Measurements from ENCODE around the gene DGKG. TPM values are rescaled to one million over a fixed set of nuclear protein-coding genes. Genes with fewer than 3 reads are reported as not detected.

The DGKG gene
- total RNA-seq, 1 donor from 2014 or later, result 30.8 TPM

GRCh38 chr3:186224041-186224610, 137.9 kb downstream of the DGKG start:
- no peak for ATAC-seq (ENCODE audit: poor library complexity)
- no peak for DNase-seq
- intact Hi-C loops (cut with DNase I), result no loop called here

- ATAC-seq (ENCODE audit: poor library complexity) (no peak), DNase-seq (no peak)
- intact Hi-C loops (cut with DNase I), result no loop called here
These were observed 138.6 kb downstream of the DGKG start for GRCh38 chr3:186223476-186223875.

- ATAC-seq (ENCODE audit: poor library complexity) (no peak), DNase-seq (no peak)
- intact Hi-C loops (cut with DNase I), result no loop called here
These were observed 140.2 kb downstream of the DGKG start for GRCh38 chr3:186221760-186222378.

- ATAC-seq (ENCODE audit: poor library complexity), result peak; percentile 54
- DNase-seq, result no peak
- intact Hi-C loops (cut with DNase I), result no loop called here
These were observed 141.0 kb downstream of the DGKG start for GRCh38 chr3:186220911-186221645.

GRCh38 chr3:186220365-186220764, 141.7 kb downstream of the DGKG start:
- no peak for ATAC-seq (ENCODE audit: poor library complexity)
- intact Hi-C loops (cut with DNase I), result no loop called here
- DNase-seq, result no peak

- DNase-seq (no peak), ATAC-seq (ENCODE audit: poor library complexity) (peak; percentile 73)
- intact Hi-C loops (cut with DNase I), result no loop called here
These were observed 142.8 kb downstream of the DGKG start for GRCh38 chr3:186219211-186219638.

GRCh38 chr3:186218421-186218820, 143.6 kb downstream of the DGKG start:
- DNase-seq (no peak), ATAC-seq (ENCODE audit: poor library complexity) (no peak)
- intact Hi-C loops (cut with DNase I), result no loop called here

GRCh38 chr3:186217820-186218164, 144.2 kb downstream of the DGKG start:
- peak; percentile 48 for ATAC-seq (ENCODE audit: poor library complexity)
- intact Hi-C loops (cut with DNase I), result no loop called here
- no peak for DNase-seq

GRCh38 chr3:186216900-186217819, 144.9 kb downstream of the DGKG start:
- no peak for DNase-seq
- intact Hi-C loops (cut with DNase I), result no loop called here
- ATAC-seq (ENCODE audit: poor library complexity), result no peak

- intact Hi-C loops (cut with DNase I), result no loop called here
- no peak for ATAC-seq (ENCODE audit: poor library complexity)
- DNase-seq, result no peak
These were observed 147.4 kb downstream of the DGKG start for GRCh38 chr3:186214670-186215069.

GRCh38 chr3:186213946-186214345, 148.1 kb downstream of the DGKG start:
- ATAC-seq (ENCODE audit: poor library complexity) (no peak), DNase-seq (no peak)
- intact Hi-C loops (cut with DNase I), result no loop called here

GRCh38 chr3:186212611-186213010, 149.4 kb downstream of the DGKG start:
- DNase-seq, result no peak
- ATAC-seq (ENCODE audit: poor library complexity), result no peak
- intact Hi-C loops (cut with DNase I), result no loop called here

GRCh38 chr3:186210852-186211500, 151.1 kb downstream of the DGKG start:
- no peak for DNase-seq
- ATAC-seq (ENCODE audit: poor library complexity), result no peak
- intact Hi-C loops (cut with DNase I), result no loop called here

- intact Hi-C loops (cut with DNase I), result no loop called here
- ATAC-seq (ENCODE audit: poor library complexity) (peak; percentile 85), DNase-seq (peak; percentile 77)
These were observed 152.0 kb downstream of the DGKG start for GRCh38 chr3:186209810-186210752.

GRCh38 chr3:186208296-186208989, 153.6 kb downstream of the DGKG start:
- intact Hi-C loops (cut with DNase I), result no loop called here
- DNase-seq (no peak), ATAC-seq (ENCODE audit: poor library complexity) (no peak)

- intact Hi-C loops (cut with DNase I), result no loop called here
- DNase-seq, result no peak
- ATAC-seq (ENCODE audit: poor library complexity), result no peak
These were observed 154.5 kb downstream of the DGKG start for GRCh38 chr3:186207515-186207914.

- ATAC-seq (ENCODE audit: poor library complexity) (no peak), DNase-seq (no peak)
- intact Hi-C loops (cut with DNase I), result no loop called here
These were observed 161.3 kb downstream of the DGKG start for GRCh38 chr3:186200726-186201125.
